GM23338 (cell line): ENCODE measurements around the gene HIPK1. TPM values are rescaled to one million over a fixed set of nuclear protein-coding genes. Genes with fewer than 3 reads are reported as not detected.

Source experiments
- ATAC-seq: fragments of 200-7000 bp; cut with Tn5 transposase; 3 replicates; pipeline ENCODE4 v1.9.1; 2020
- DNase-seq: peaks from one replicate; pipeline ENCODE4 v3.0.0-alpha.2; 2015; ENCODE audit warnings: low spot score
- H2AFZ ChIP-seq: fragments of 200-600 bp; sonication (generic); 2 replicates; pipeline ENCODE4 v1.8.0; 2016; ENCODE audit warnings: antibody characterized with exemption, mild to moderate bottlenecking, moderate library complexity
- H3F3A ChIP-seq: fragments of 200-600 bp; sonication (generic); replicated peaks from 2 replicates; pipeline ENCODE4 v1.8.0; 2017; ENCODE audit warnings: antibody characterized with exemption, mixed run types, low read depth
- H3K27ac ChIP-seq: fragments of 200-600 bp; sonication (generic); 2 replicates; pipeline ENCODE4 v1.6.1; 2016; ENCODE audit warnings: low read depth
- H3K27me3 ChIP-seq: fragments of 200-600 bp; sonication (generic); 2 replicates; pipeline ENCODE4 v1.8.0; 2016; ENCODE audit warnings: mild to moderate bottlenecking, mixed run types, moderate library complexity; ENCODE audit not compliant: insufficient read depth
- H3K36me3 ChIP-seq: fragments of 200-600 bp; sonication (generic); 2 replicates; pipeline ENCODE4 v1.8.0; 2016; ENCODE audit warnings: mild to moderate bottlenecking; ENCODE audit not compliant: insufficient read depth
- H3K4me1 ChIP-seq: fragments of 200-600 bp; sonication (generic); 2 replicates; pipeline ENCODE4 v1.8.0; 2016; ENCODE audit warnings: mild to moderate bottlenecking, moderate library complexity; ENCODE audit not compliant: insufficient read depth
- H3K4me2 ChIP-seq: fragments of 200-600 bp; sonication (generic); 2 replicates; pipeline ENCODE4 v1.7.1; 2017; ENCODE audit warnings: mixed run types
- H3K4me3 ChIP-seq: fragments of 200-600 bp; sonication (generic); 2 replicates; pipeline ENCODE4 v1.6.1; 2016; ENCODE audit warnings: mixed run types
- H3K79me2 ChIP-seq: fragments of 200-600 bp; sonication (generic); replicated peaks from 2 replicates; pipeline ENCODE4 v1.8.0; 2017; ENCODE audit warnings: mild to moderate bottlenecking; ENCODE audit not compliant: insufficient read depth
- H3K9me2 ChIP-seq: fragments of 200-600 bp; sonication (generic); 2 replicates; pipeline ENCODE4 v1.8.0; 2017; ENCODE audit not compliant: insufficient read depth
- H4K20me1 ChIP-seq: fragments of 200-600 bp; sonication (generic); replicated peaks from 2 replicates; pipeline ENCODE4 v1.8.0; 2017; ENCODE audit warnings: mild to moderate bottlenecking; ENCODE audit not compliant: insufficient read depth
- H3K27ac Mint-ChIP-seq: 2 replicates; pipeline ENCODE4 v1.8.0; 2020; ENCODE audit warnings: inconsistent platforms, mild to moderate bottlenecking, moderate library complexity, mixed read lengths
- H3K27me3 Mint-ChIP-seq: 3 replicates; pipeline ENCODE4 v1.8.0; 2022; ENCODE audit warnings: low read depth, mild to moderate bottlenecking, moderate library complexity, mixed read lengths, inconsistent platforms; ENCODE audit not compliant: insufficient read depth, poor library complexity
- H3K36me3 Mint-ChIP-seq: 3 replicates; pipeline ENCODE4 v1.8.0; 2021; ENCODE audit warnings: low read depth, mild to moderate bottlenecking, inconsistent platforms, moderate library complexity, mixed read lengths
- H3K4me1 Mint-ChIP-seq: 3 replicates; pipeline ENCODE4 v1.8.0; 2020; ENCODE audit warnings: mild to moderate bottlenecking, inconsistent platforms, mixed read lengths
- H3K4me3 Mint-ChIP-seq: 3 replicates; pipeline ENCODE4 v1.8.0; 2021; ENCODE audit warnings: moderate library complexity, mild to moderate bottlenecking, inconsistent platforms, mixed read lengths
- H3K9me3 Mint-ChIP-seq: 3 replicates; pipeline ENCODE4 v1.8.0; 2020; ENCODE audit warnings: moderate library complexity, mild to moderate bottlenecking, inconsistent platforms, mixed read lengths
- CREB1 ChIP-seq: fragments of 250-450 bp; sonication (Bioruptor Pico); IDR thresholded peaks from 2 replicates; pipeline ENCODE4 v1.5.0; 2020; ENCODE audit warnings: low read depth, mild to moderate bottlenecking, moderate library complexity
- ETS1 ChIP-seq: IDR thresholded peaks from 2 replicates; pipeline ENCODE4 v1.6.1; 2016; ENCODE audit warnings: antibody characterized with exemption
- EZH2 ChIP-seq: fragments of 200-600 bp; sonication (generic); IDR thresholded peaks from one replicate; pipeline ENCODE4 v1.8.0; 2017; ENCODE audit warnings: antibody characterized with exemption, mild to moderate bottlenecking, low read depth; ENCODE audit not compliant: unreplicated experiment
- ZNF462 ChIP-seq: fragments of 250-450 bp; sonication (Bioruptor Pico); IDR thresholded peaks from 2 replicates; pipeline ENCODE4 v1.5.0; 2020; ENCODE audit warnings: mild to moderate bottlenecking, moderate library complexity
- polyA plus RNA-seq: library from polyadenylated mRNA; unstranded; fragments of >200 nt; fragmentation: Nextera tagmentation; extraction: Ambion mirVana; gene quantifications from 2 replicates; pipeline ENCODE4 v1.2.1, GENCODE V29; 2016
- total RNA-seq: library from RNA; depleted of rRNA; stranded (reverse); fragments of >200 nt; shearing (Covaris generic); gene quantifications from 2 replicates; pipeline ENCODE4 v1.2.3, GENCODE V29; 2014

Gene HIPK1
- total and polyA plus RNA-seq, 2 experiments from 2014 or later, result 14.3 to 47.5 TPM

- no peaks in the 10 kb centered on the region for H3K27me3 ChIP-seq
- H3K4me1 ChIP-seq, result peaks cover under 1% of the 10 kb centered on the region; the same call in 1 of the 2 replicates
- DNase-seq (no peak), ATAC-seq (no peak)
- H4K20me1 ChIP-seq, result no peaks in the 10 kb centered on the region
- H2AFZ ChIP-seq, result no peak overlapping the region
- Mint-ChIP-seq H3K4me1 (peaks cover under 1% of the 10 kb centered on the region; the same call in 1 of the 3 replicates), H3K27ac (no peak overlapping the region), H3K27me3 (peaks cover 4% of the 10 kb centered on the region), H3K4me3 (no peak overlapping the region), H3K9me3 (no peaks in the 10 kb centered on the region), H3K36me3 (peaks cover 10% of the 10 kb centered on the region; the same call in 1 of the 3 replicates)
- no peak overlapping the region for H3K4me2 ChIP-seq
- peaks cover 2% of the 10 kb centered on the region; the same call in 1 of the 2 replicates for H3F3A ChIP-seq
- no peak overlapping the region for H3K27ac ChIP-seq
- no peaks in the 10 kb centered on the region; the same call in 1 of the 2 replicates for H3K36me3 ChIP-seq
- H3K4me3 ChIP-seq, result no peak overlapping the region
- H3K79me2 ChIP-seq, result 0 out of 2 replicates have a peak, but pooled peaks cover 3% of the 10 kb centered on the region
- H3K9me2 ChIP-seq, result no peaks in the 10 kb centered on the region
- TF ChIP-seq ETS1, result no peak
- TF ChIP-seq ZNF462 (CRISPR knock-in tag), result no peak
- no peak for TF ChIP-seq CREB1 (CRISPR knock-in tag)
- no peak for TF ChIP-seq EZH2
Observed at GRCh38 chr1:113898241-113898814, 30.8 kb upstream of the HIPK1 start.
